HG03575 (cell line): Measurements from ENCODE around the gene PACSIN1.

Experiments used
- ATAC-seq: cut with Tn5 transposase; IDR thresholded peaks from one replicate; pipeline ENCODE4 v1.9.1; 2021; ENCODE audit not compliant: unreplicated experiment, insufficient number of reproducible peaks, low FRiP score; ENCODE audit errors: extremely low read depth

PACSIN1 gene

GRCh38 chr6:34457382-34457741, 8.5 kb upstream of the PACSIN1 start:
- no peak for ATAC-seq

GRCh38 chr6:34457742-34458735, 7.8 kb upstream of the PACSIN1 start:
- no peak for ATAC-seq

GRCh38 chr6:34459899-34460593, 5.8 kb upstream of the PACSIN1 start:
- no peak for ATAC-seq

GRCh38 chr6:34460796-34461507, 4.9 kb upstream of the PACSIN1 start:
- no peak for ATAC-seq

GRCh38 chr6:34462010-34462409, 3.9 kb upstream of the PACSIN1 start:
- no peak for ATAC-seq

- ATAC-seq: no peak
Observed at GRCh38 chr6:34462551-34462971, 3.3 kb upstream of the PACSIN1 start.

- ATAC-seq: no peak
Observed at GRCh38 chr6:34463299-34463698, 2.6 kb upstream of the PACSIN1 start.

- no peak for ATAC-seq
Observed at GRCh38 chr6:34463849-34464248, 2.0 kb upstream of the PACSIN1 start.

GRCh38 chr6:34466242-34467185, 638 bp downstream of the PACSIN1 start:
- no peak for ATAC-seq

- no peak for ATAC-seq
Observed at GRCh38 chr6:34468378-34468892, 2.6 kb downstream of the PACSIN1 start.

GRCh38 chr6:34469499-34469898, 3.6 kb downstream of the PACSIN1 start:
- ATAC-seq: no peak

GRCh38 chr6:34472425-34472824, 6.5 kb downstream of the PACSIN1 start:
- no peak for ATAC-seq

GRCh38 chr6:34473967-34474366, 8.1 kb downstream of the PACSIN1 start:
- no peak for ATAC-seq

- no peak for ATAC-seq
Observed at GRCh38 chr6:34474754-34475153, 8.9 kb downstream of the PACSIN1 start.

GRCh38 chr6:34475238-34475682, 9.4 kb downstream of the PACSIN1 start:
- ATAC-seq: no peak

GRCh38 chr6:34475767-34476328, 10.0 kb downstream of the PACSIN1 start:
- no peak for ATAC-seq

- ATAC-seq: no peak
Observed at GRCh38 chr6:34476447-34476846, 10.6 kb downstream of the PACSIN1 start.

GRCh38 chr6:34476921-34477320, 11.0 kb downstream of the PACSIN1 start:
- ATAC-seq: no peak
